Panc1 (cell line): ENCODE results near the gene PRKCZ. TPM values are rescaled to one million over a fixed set of nuclear protein-coding genes. Genes with fewer than 3 reads are reported as not detected.

Experiments used
- ATAC-seq: fragments of 200-7000 bp; cut with Tn5 transposase; 2 replicates; pipeline ENCODE4 v1.9.1; 2020; ENCODE audit warnings: mild to moderate bottlenecking, moderate library complexity
- BruUV-seq: library from RNA; stranded (reverse); fragments of 400-500 nt; replicated peaks from 2 replicates; lab custom pipeline; 2021; lab: Mats Ljungman, UMichigan
- CTCF ChIA-PET: fragments of 300-600 bp; sonication (Branson Sonifier 250); formaldehyde crosslinking; loops from one replicate; lab custom pipeline; 2022; ENCODE audit warnings: antibody characterized with exemption; lab: Charles Lee
- POLR2A ChIA-PET: fragments of 300-600 bp; sonication (Branson Sonifier 250); formaldehyde crosslinking; loops from one replicate; lab custom pipeline; 2022; ENCODE audit warnings: antibody characterized with exemption; lab: Charles Lee
- DNase-seq: peaks from one replicate; pipeline ENCODE4 v3.0.0-alpha.2; 2010; ENCODE audit warnings: low read depth, low spot score
- H3K27ac ChIP-seq: 2 replicates; pipeline ENCODE4 v1.5.1; 2011; ENCODE audit warnings: mild to moderate bottlenecking, low read length, inconsistent platforms
- H3K27me3 ChIP-seq: fragments of 200-500 bp; sonication (Bioruptor generic); 2 replicates; pipeline ENCODE4 v1.6.0; 2014; ENCODE audit warnings: low read length, inconsistent platforms; ENCODE audit not compliant: control insufficient read depth, insufficient read depth
- H3K36me3 ChIP-seq: fragments of 200-500 bp; sonication (Bioruptor generic); 2 replicates; pipeline ENCODE4 v1.5.1; 2014; ENCODE audit warnings: inconsistent platforms, mild to moderate bottlenecking, low read length, moderate library complexity; ENCODE audit not compliant: control insufficient read depth, insufficient read depth
- H3K4me1 ChIP-seq: 2 replicates; pipeline ENCODE4 v1.5.1; 2011; ENCODE audit warnings: inconsistent platforms, mild to moderate bottlenecking, low read length, moderate library complexity; ENCODE audit not compliant: control insufficient read depth, insufficient read depth
- H3K4me3 ChIP-seq, 2 experiments: 2 replicates each; pipeline ENCODE4 v1.5.1; 2011 to 2012; ENCODE audit warnings: low read depth in 2 of 2, low read length in 2 of 2, mild to moderate bottlenecking in 2 of 2, inconsistent platforms in 1 of 2, moderate library complexity in 1 of 2
- H3K9me3 ChIP-seq: fragments of 200-500 bp; sonication (Bioruptor generic); 2 replicates; pipeline ENCODE4 v1.5.1; 2014; ENCODE audit warnings: low read depth, mild to moderate bottlenecking, inconsistent platforms, low read length, moderate library complexity; ENCODE audit not compliant: control insufficient read depth, insufficient read depth
- POLR2AphosphoS5 ChIP-seq: IDR thresholded peaks from 2 replicates; pipeline ENCODE4 v1.6.1; 2012; ENCODE audit warnings: mild to moderate bottlenecking, low read depth, low read length, moderate library complexity
- SIN3A ChIP-seq: IDR thresholded peaks from 2 replicates; pipeline ENCODE4 v1.6.1; 2012; ENCODE audit warnings: low read depth, mild to moderate bottlenecking, low read length, moderate library complexity, borderline replicate concordance; ENCODE audit not compliant: insufficient read depth
- TCF7L2 ChIP-seq: IDR thresholded peaks from 2 replicates; pipeline ENCODE4 v1.6.1; 2011; ENCODE audit warnings: mild to moderate bottlenecking, low read depth, low read length, inconsistent platforms
- in situ Hi-C: cut with HindIII; loops from 2 replicates; pipeline ENCODE4 v1.10.0; 2016; ENCODE audit warnings: low sequenced_read_pairs, low pct_unique_long_range_greater_than_20kb
- intact Hi-C: fragments of 100-400 bp; cut with micrococcal nuclease; formaldehyde crosslinking; loops from one replicate; pipeline ENCODE4 v1.10.0; 2022; ENCODE audit not compliant: unreplicated experiment
- total RNA-seq: library from RNA; stranded (reverse); gene quantifications from one replicate; pipeline ENCODE4 v1.2.1, GENCODE V29; 2021; ENCODE audit not compliant: unreplicated experiment
- TF ChIP-seq, protein P1 (sequence below), 2 experiments: IDR thresholded peaks; 2 replicates each; pipeline ENCODE4 v1.6.1; 2011 to 2012; ENCODE audit warnings: low read depth in 2 of 2, control low read depth in 1 of 2, low read length in 1 of 2, mild to moderate bottlenecking in 1 of 2, moderate library complexity in 1 of 2; ENCODE audit not compliant: insufficient read depth in 1 of 2
- TF ChIP-seq, protein P2 (sequence below): fragments of 450-650 bp; IDR thresholded peaks from 2 replicates; pipeline ENCODE4 v1.5.1; 2017; ENCODE audit warnings: mild to moderate bottlenecking

PRKCZ gene
- total RNA-seq, 1 experiment from 2014 or later: 26.7 TPM

DNA sequence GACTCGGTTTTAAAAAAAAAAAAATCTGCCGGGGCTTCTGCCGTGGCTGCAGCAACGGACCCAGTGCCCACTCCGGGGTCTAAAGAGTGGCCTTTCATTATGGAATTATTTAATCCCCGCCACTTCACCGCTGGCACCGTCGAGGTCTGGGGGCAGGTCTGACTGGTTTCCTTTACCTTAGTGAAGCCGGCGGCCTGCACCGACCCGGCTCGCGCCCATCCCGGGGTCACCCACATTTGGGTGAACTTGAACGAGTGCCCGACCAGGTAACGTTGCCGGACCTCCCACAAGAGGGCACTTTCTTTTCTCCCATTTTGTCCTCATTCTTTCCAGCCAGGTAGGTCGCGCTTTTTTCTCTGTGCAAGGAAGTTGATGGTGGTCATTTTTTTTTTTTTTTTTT is 4.3 kb downstream of the PRKCZ start:
- CTCF ChIA-PET: no interaction called here
- ATAC-seq (no peak), DNase-seq (no peak)
- in situ Hi-C loops: no loop called here
- H3K9me3 ChIP-seq: no peaks in the 10 kb centered on the region
- TF ChIP-seq SIN3A: no peak
- TF ChIP-seq POLR2AphosphoS5: no peak
- TF ChIP-seq, protein P1, sequence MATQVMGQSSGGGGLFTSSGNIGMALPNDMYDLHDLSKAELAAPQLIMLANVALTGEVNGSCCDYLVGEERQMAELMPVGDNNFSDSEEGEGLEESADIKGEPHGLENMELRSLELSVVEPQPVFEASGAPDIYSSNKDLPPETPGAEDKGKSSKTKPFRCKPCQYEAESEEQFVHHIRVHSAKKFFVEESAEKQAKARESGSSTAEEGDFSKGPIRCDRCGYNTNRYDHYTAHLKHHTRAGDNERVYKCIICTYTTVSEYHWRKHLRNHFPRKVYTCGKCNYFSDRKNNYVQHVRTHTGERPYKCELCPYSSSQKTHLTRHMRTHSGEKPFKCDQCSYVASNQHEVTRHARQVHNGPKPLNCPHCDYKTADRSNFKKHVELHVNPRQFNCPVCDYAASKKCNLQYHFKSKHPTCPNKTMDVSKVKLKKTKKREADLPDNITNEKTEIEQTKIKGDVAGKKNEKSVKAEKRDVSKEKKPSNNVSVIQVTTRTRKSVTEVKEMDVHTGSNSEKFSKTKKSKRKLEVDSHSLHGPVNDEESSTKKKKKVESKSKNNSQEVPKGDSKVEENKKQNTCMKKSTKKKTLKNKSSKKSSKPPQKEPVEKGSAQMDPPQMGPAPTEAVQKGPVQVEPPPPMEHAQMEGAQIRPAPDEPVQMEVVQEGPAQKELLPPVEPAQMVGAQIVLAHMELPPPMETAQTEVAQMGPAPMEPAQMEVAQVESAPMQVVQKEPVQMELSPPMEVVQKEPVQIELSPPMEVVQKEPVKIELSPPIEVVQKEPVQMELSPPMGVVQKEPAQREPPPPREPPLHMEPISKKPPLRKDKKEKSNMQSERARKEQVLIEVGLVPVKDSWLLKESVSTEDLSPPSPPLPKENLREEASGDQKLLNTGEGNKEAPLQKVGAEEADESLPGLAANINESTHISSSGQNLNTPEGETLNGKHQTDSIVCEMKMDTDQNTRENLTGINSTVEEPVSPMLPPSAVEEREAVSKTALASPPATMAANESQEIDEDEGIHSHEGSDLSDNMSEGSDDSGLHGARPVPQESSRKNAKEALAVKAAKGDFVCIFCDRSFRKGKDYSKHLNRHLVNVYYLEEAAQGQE (IDR thresholded peaks at IDR 0.05; ENCODE audit: insufficient read depth in 1 of 2, low read depth in 2 of 2, low read length in 1 of 2): no peak
- TF ChIP-seq, protein P2, sequence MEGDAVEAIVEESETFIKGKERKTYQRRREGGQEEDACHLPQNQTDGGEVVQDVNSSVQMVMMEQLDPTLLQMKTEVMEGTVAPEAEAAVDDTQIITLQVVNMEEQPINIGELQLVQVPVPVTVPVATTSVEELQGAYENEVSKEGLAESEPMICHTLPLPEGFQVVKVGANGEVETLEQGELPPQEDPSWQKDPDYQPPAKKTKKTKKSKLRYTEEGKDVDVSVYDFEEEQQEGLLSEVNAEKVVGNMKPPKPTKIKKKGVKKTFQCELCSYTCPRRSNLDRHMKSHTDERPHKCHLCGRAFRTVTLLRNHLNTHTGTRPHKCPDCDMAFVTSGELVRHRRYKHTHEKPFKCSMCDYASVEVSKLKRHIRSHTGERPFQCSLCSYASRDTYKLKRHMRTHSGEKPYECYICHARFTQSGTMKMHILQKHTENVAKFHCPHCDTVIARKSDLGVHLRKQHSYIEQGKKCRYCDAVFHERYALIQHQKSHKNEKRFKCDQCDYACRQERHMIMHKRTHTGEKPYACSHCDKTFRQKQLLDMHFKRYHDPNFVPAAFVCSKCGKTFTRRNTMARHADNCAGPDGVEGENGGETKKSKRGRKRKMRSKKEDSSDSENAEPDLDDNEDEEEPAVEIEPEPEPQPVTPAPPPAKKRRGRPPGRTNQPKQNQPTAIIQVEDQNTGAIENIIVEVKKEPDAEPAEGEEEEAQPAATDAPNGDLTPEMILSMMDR: no peak
- TF ChIP-seq TCF7L2: no peak
- H3K27ac ChIP-seq: no peak overlapping the region
- POLR2A ChIA-PET: no interaction called here
- no TSS peak for BruUV-seq
- H3K4me1 ChIP-seq: peaks cover 6% of the 10 kb centered on the region
- H3K27me3 ChIP-seq: no peaks in the 10 kb centered on the region
- intact Hi-C loops: no loop called here
- no peaks in the 10 kb centered on the region; the same call in 1 of the 2 replicates for H3K36me3 ChIP-seq
- no peak overlapping the region for H3K4me3 ChIP-seq

DNA sequence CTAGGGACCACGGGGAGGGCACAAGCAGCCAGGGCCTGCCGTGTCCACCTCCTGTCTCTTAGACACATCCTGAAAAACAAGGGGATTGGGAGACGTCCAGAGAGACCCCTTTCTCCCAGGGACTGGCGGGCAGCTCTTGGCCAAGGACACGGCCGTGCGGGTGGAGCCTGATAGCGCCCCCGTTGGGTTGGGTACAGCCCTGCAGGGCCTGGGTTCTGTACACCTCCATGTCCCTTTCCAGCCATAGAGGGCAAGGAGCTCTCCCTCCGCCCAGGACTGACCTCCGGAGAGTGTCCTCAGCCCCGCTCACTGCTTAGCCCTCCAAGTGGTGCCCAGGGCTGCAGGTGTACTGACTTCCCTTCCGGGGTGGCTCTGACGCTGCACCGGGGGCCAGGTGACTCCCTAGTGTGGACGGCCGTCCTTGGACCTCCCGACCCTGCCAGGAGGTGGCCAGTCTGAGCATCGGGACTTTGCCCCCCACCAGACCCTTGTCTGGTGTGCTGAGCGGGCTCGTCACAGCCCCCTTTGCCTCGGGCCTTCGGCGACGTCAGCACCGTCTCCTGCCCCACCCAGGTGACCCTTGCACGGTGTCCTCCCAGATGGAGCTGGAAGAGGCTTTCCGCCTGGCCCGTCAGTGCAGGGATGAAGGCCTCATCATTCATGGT is 5.8 kb downstream of the PRKCZ start:
- Histone ChIP-seq H3K36me3 (no peaks in the 10 kb centered on the region; the same call in 1 of the 2 replicates), H3K4me1 (peaks cover 6% of the 10 kb centered on the region), H3K9me3 (no peaks in the 10 kb centered on the region), H3K4me3 (no peak overlapping the region), H3K27me3 (no peaks in the 10 kb centered on the region), H3K27ac (no peak overlapping the region)
- ChIA-PET CTCF (interaction anchor here (0.7 kb wide), 1 partner anchor 112 kb away, joined by 3 read pairs; no protein-coding TSS in a partner anchor), POLR2A (no interaction called here)
- no TSS peak for BruUV-seq
- ATAC-seq (no peak), DNase-seq (no peak)
- in situ Hi-C loops: no loop called here
- no peak for TF ChIP-seq SIN3A
- TF ChIP-seq, protein P1 (IDR thresholded peaks at IDR 0.05; ENCODE audit: insufficient read depth in 1 of 2, low read depth in 2 of 2, low read length in 1 of 2): no peak
- TF ChIP-seq TCF7L2: no peak
- no peak for TF ChIP-seq POLR2AphosphoS5
- TF ChIP-seq, protein P2: no peak
- intact Hi-C loops: no loop called here
